ENCODE data around the gene HBD. TPM values are rescaled to one million over a fixed set of nuclear protein-coding genes. Genes with fewer than 3 reads are reported as not detected.
"Not testable (repeated sequence)": the region's sequence is repeated elsewhere in the genome, so short reads cannot be mapped to it uniquely, and the experiment has no call there.

The HBD gene
- polyA plus RNA-seq, 1 donor = not detected

- DNase-seq (ENCODE audit: low read depth) = not testable (repeated sequence)
Observed at GRCh38 chr11:5253440-5253839, 19.2 kb upstream of the HBD start.

- DNase-seq (ENCODE audit: low read depth) = no peak
Observed at GRCh38 chr11:5252919-5253265, 18.6 kb upstream of the HBD start.

- DNase-seq (ENCODE audit: low read depth) = no peak
Observed at GRCh38 chr11:5252192-5252918, 18.1 kb upstream of the HBD start.

- no peak for DNase-seq (ENCODE audit: low read depth)
Observed at GRCh38 chr11:5251746-5252145, 17.5 kb upstream of the HBD start.

- DNase-seq (ENCODE audit: low read depth) = no peak
Observed at GRCh38 chr11:5250543-5251204, 16.4 kb upstream of the HBD start.

GRCh38 chr11:5249807-5250396 is 15.6 kb upstream of the HBD start, which contains the start of gene HBG1:
Gene HBG1 (minus strand): TSS chr11:5249857. CDS start chr11:5249804, 53 bp downstream.
- DNase-seq (ENCODE audit: low read depth) = not testable (repeated sequence)

- not testable (repeated sequence) for DNase-seq (ENCODE audit: low read depth)
Observed at GRCh38 chr11:5248498-5248897, 14.2 kb upstream of the HBD start.

GRCh38 chr11:5247472-5248192 is 13.3 kb upstream of the HBD start:
- DNase-seq (ENCODE audit: low read depth) = no peak

GRCh38 chr11:5246772-5247471 is 12.6 kb upstream of the HBD start:
- no peak for DNase-seq (ENCODE audit: low read depth)

- no peak for DNase-seq (ENCODE audit: low read depth)
Observed at GRCh38 chr11:5245155-5245554, 10.9 kb upstream of the HBD start.

- no peak for DNase-seq (ENCODE audit: low read depth)
Observed at GRCh38 chr11:5243816-5244180, 9.5 kb upstream of the HBD start.

GRCh38 chr11:5242933-5243815 is 8.9 kb upstream of the HBD start:
- no peak for DNase-seq (ENCODE audit: low read depth)

GRCh38 chr11:5242208-5242607 is 7.9 kb upstream of the HBD start:
- no peak for DNase-seq (ENCODE audit: low read depth)

- no peak for DNase-seq (ENCODE audit: low read depth)
Observed at GRCh38 chr11:5241458-5241857, 7.2 kb upstream of the HBD start.

GRCh38 chr11:5240458-5240857 is 6.2 kb upstream of the HBD start:
- no peak for DNase-seq (ENCODE audit: low read depth)

GRCh38 chr11:5240056-5240455 is 5.8 kb upstream of the HBD start:
- no peak for DNase-seq (ENCODE audit: low read depth)

- no peak for DNase-seq (ENCODE audit: low read depth)
Observed at GRCh38 chr11:5239046-5239445, 4.8 kb upstream of the HBD start.

- DNase-seq (ENCODE audit: low read depth) = no peak
Observed at GRCh38 chr11:5238486-5238885, 4.2 kb upstream of the HBD start.

GRCh38 chr11:5237420-5237819 is 3.1 kb upstream of the HBD start:
- no peak for DNase-seq (ENCODE audit: low read depth)

- no peak for DNase-seq (ENCODE audit: low read depth)
Observed at GRCh38 chr11:5235364-5236095, 1.2 kb upstream of the HBD start.

Data from forelimb muscle (tissue), 1 donor.